BE2C (cell line): Measurements from ENCODE around the gene BMP6.

ENCODE experiments used
- DNase-seq: peaks from one replicate; pipeline ENCODE4 v3.0.0-alpha.2; 2020
- H3K27me3 ChIP-seq: fragments of 250-450 bp; sonication (Bioruptor Pico); 2 replicates; pipeline ENCODE4 v1.5.1; 2020; ENCODE audit warnings: mild to moderate bottlenecking
- H3K36me3 ChIP-seq: fragments of 250-450 bp; sonication (Bioruptor Pico); 2 replicates; pipeline ENCODE4 v1.5.1; 2020; ENCODE audit warnings: mild to moderate bottlenecking
- H3K4me1 ChIP-seq: fragments of 250-450 bp; sonication (Bioruptor Pico); 2 replicates; pipeline ENCODE4 v1.5.1; 2020
- H3K4me3 ChIP-seq: 2 replicates; pipeline ENCODE4 v1.5.1; 2011; ENCODE audit warnings: low read depth, low read length
- H3K9me3 ChIP-seq: fragments of 250-450 bp; sonication (Bioruptor Pico); 2 replicates; pipeline ENCODE4 v1.5.1; 2020
- TF ChIP-seq, protein P1 (sequence below): IDR thresholded peaks from 2 replicates; pipeline ENCODE4 v1.5.1; 2012; ENCODE audit warnings: mild to moderate bottlenecking, low read depth, low read length

The BMP6 gene

DNA sequence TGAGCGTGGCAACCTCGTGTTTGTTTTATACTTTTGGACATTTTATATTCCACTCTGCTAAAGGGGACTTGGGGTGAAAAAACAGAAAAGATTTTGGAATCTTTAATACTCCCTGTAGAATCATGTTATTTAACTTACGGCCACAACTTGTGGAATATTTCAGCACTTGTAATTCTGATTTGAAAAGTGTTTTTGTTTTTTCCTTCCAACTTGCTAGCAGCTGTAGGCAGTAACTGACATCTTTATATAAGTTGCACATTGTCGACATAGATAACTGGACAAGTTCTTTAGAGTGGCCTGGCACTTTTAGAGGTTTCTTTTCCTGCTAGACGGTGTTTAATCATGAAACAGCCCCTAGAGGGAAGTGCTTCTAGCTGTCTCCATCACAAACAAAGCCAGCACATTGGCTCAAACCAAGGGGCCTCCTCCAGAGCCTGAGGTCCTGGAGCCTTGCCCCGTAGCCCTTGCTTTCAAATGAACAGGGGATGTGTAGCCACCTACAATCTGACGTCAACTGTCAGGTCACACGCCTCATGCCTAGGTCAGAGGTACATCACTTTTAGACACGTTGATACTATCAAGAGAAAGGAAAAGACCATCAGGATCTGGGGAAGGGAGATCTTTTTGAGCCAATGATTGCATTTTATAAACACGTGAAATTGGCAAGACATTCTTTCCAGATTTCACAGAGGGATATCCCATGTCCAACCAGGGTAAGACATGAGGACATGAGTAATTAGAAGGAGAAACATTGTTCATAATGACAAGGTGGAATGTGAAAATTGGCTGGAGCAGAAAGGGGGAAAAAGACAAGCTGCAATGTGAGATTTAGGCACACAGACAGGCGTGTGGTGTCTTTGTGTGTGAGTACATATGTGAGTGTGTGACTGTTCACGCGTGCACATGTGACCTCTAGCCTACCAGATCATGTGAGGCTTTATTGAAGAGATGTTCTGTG is 92.6 kb downstream of the BMP6 start:
- TF ChIP-seq, protein P1, sequence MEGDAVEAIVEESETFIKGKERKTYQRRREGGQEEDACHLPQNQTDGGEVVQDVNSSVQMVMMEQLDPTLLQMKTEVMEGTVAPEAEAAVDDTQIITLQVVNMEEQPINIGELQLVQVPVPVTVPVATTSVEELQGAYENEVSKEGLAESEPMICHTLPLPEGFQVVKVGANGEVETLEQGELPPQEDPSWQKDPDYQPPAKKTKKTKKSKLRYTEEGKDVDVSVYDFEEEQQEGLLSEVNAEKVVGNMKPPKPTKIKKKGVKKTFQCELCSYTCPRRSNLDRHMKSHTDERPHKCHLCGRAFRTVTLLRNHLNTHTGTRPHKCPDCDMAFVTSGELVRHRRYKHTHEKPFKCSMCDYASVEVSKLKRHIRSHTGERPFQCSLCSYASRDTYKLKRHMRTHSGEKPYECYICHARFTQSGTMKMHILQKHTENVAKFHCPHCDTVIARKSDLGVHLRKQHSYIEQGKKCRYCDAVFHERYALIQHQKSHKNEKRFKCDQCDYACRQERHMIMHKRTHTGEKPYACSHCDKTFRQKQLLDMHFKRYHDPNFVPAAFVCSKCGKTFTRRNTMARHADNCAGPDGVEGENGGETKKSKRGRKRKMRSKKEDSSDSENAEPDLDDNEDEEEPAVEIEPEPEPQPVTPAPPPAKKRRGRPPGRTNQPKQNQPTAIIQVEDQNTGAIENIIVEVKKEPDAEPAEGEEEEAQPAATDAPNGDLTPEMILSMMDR, result no peak
- Histone ChIP-seq H3K4me3 (no peak overlapping the region), H3K36me3 (no peaks in the 10 kb centered on the region), H3K9me3 (no peaks in the 10 kb centered on the region), H3K4me1 (no peaks in the 10 kb centered on the region), H3K27me3 (no peaks in the 10 kb centered on the region)
- DNase-seq, result no peak

DNA sequence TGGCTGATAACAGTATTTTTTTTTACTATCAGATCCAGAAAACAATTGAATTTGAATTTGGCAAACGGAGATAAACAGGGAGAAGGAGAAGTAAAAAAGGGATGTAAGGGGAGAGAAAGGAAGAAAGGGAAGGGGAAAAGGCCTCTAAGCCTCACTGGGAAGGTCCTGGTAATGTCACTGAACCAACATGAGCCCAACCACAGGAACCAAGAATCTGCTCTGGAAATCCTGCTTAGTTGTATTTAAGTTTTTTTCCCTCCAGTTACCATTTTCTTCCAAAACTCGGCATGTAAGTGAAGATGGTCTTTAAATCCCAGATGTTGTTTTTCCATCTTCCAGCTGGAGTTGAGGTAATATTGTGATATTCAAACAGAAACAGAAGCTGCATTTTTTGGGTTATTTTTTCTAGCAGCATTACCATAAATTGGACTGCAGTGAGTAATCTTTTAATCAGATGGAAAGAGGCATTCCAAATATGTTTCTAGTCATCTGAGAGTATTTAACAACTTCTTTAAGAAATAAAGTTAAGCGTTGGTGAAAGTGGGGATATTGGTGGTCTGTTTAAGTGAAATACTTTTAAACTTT is 93.6 kb downstream of the BMP6 start:
- Histone ChIP-seq H3K4me3 (no peak overlapping the region), H3K27me3 (no peaks in the 10 kb centered on the region), H3K9me3 (no peaks in the 10 kb centered on the region), H3K36me3 (no peaks in the 10 kb centered on the region), H3K4me1 (no peaks in the 10 kb centered on the region)
- no peak for DNase-seq
- TF ChIP-seq, protein P1, result no peak

DNA sequence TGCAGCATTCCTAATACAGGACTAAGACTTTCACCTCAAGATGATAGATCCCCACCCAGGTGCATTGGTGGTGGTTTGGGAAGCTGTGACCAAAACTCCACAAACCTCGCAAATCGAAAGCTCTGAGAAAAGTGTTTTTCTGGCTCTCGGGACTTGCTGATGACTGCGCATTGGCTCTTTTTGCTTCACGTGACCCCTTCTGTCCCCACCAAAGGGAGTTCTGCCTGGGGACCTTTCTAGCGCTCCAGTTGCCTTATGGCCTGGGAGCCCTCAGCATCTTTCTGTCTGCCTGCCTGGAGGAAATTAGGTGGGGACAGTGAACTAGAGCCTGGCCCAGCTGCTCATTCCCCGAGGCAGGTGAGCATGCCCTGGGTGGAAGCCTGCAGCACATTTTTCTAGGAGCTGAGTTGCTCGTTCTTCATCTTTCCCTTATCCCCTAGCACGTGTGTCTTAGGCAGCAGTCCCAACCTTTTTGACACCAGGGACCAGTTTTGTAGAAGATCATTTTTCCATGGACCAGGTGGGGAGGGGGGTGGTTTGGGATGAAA is 94.5 kb downstream of the BMP6 start:
- Histone ChIP-seq H3K9me3 (no peaks in the 10 kb centered on the region), H3K27me3 (no peaks in the 10 kb centered on the region)
- TF ChIP-seq, protein P1, result no peak

GRCh38 chr6:7821426-7821825 is 95.5 kb downstream of the BMP6 start:
- no peaks in the 10 kb centered on the region for H3K9me3 ChIP-seq
- no peaks in the 10 kb centered on the region for H3K36me3 ChIP-seq
- no peaks in the 10 kb centered on the region for H3K4me1 ChIP-seq
- no peak overlapping the region for H3K4me3 ChIP-seq
- TF ChIP-seq, protein P1, result no peak
- DNase-seq, result no peak
- no peaks in the 10 kb centered on the region for H3K27me3 ChIP-seq

More for the DNA sequence above, 94.5 kb downstream of the BMP6 start:
- DNase-seq, result no peak
- Histone ChIP-seq H3K36me3 (no peaks in the 10 kb centered on the region), H3K4me3 (no peak overlapping the region), H3K4me1 (no peaks in the 10 kb centered on the region)

- DNase-seq, result no peak
- no peaks in the 10 kb centered on the region for H3K4me1 ChIP-seq
- no peaks in the 10 kb centered on the region for H3K9me3 ChIP-seq
- no peak overlapping the region for H3K4me3 ChIP-seq
- no peaks in the 10 kb centered on the region for H3K27me3 ChIP-seq
- H3K36me3 ChIP-seq, result no peaks in the 10 kb centered on the region
- TF ChIP-seq, protein P1, result no peak
These were observed 97.7 kb downstream of the BMP6 start for GRCh38 chr6:7823552-7823951.

DNA sequence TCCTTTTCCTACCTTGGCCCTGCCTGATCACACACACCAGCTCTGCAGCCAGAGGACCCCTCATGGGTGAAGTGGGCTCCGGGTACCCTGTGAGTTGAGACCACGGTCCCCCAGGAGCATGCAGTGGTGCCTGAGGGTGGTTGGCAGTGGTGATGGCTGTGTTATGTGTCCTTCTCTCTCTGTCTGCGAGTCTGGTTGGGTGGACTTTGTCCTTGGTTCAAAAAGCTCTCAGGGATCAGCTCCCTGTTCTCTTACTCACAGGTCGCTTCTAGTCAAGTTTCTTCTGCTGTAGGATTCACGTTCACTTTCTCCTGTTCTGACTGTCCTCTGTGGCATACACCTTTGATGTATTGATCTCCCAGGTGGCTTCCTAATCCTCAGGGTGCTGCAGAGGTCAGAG is 100.1 kb downstream of the BMP6 start:
- TF ChIP-seq, protein P1, result no peak
- Histone ChIP-seq H3K27me3 (no peaks in the 10 kb centered on the region), H3K4me3 (no peak overlapping the region), H3K4me1 (no peaks in the 10 kb centered on the region), H3K9me3 (no peaks in the 10 kb centered on the region), H3K36me3 (no peaks in the 10 kb centered on the region)
- no peak for DNase-seq
